SHP77 treated with DMSO at 0.1 percent for 48 hours (cell line): ENCODE results near the gene CROCC2.

ENCODE experiments used
- DNase-seq: peaks from one replicate; lab custom pipeline; 2025; lab: John Stamatoyannopoulos, UW

CROCC2 gene

DNA sequence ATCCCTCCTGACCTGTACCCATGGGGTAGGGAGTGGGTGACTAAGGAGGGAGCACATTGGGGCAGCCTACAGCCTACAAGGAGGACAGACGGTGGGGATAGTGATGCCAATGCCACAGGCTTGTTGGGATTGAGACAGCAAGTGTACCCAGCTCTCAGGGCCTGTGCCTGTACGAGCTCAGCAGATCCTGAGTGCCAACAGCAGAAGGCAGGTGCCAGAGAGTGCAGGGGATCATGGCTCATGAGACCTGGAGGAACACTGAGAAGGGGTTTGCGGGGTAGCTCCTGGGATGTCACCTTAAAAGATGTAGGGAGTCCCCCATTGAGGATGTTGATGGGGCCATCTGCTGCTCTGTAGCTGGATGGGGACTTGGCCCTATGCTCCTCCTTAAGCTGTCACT is 82.0 kb downstream of the CROCC2 start:
- DNase-seq = no peak

DNA sequence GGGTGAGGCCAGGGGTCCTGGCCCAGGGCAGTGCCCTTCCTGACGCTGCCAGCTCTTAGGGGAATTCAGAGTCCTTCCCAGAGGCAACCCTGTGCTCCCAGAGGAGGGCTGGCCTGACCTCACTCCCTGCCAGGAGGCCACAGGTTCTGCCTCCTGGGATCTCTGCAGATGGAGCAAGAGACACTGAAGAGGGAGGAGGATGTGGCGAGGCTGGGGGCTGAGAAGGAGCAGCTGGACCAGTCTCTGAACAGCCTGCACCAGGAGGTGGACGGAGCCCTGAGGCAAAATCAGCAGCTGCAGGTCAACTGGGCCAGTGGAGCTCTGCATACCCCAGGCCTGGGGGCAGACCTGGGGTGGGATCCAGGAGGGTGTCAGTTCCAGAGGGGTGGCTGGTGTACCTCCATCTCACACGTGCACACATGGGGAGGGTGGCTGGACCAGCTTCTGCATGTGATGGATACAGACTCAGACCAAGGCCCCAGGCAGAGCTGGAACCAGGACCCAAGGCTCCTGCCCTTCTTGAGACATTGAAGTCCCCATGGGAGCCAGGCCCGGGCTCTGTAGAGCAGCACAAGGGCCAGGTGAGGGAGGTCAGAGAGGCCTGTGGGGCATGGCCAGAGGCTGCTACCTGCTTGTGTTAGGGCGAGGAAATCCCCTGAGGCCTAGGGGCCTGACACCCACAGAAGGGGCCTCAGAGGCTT is 82.6 kb downstream of the CROCC2 start:
- DNase-seq = no peak

DNA sequence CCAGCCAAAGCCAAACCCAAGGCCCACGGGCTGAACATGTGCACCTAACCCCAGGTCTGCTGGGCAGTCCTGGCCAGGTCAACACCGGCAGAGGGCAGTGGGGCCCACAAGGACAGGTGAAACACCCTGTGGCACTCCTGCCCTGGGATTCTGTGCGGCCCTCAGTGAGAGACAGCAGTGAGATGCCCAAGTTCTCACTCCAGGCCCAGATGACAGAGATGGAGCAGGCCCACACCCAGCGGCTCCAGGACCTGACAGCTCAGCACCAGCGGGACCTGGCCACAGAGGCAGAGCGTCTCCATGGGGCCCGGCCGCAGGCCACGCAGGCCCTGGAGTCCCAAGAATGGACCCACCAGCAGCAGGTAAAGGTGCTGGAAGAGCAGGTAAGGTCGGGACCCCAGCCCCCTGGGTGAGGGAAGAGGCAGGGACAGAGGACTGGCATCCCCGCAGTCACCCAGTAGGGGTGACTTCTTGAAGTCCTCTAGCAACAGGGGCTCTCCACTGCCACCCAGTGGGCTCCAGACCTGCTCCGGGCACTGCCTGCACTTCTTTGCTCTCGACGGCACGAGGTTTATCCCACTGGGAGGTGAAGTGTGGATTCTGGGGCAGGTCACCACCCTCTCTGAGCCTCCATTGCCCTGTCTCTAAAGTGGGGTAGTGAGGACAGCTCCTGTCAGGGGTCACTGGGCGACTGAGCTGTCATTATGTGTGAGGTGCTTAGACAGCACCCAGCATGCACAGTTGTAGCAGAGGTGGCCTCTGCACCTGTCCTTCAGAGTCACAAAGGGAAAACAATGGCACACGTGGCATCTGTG is 83.5 kb downstream of the CROCC2 start:
- peak; percentile 64 for DNase-seq

DNA sequence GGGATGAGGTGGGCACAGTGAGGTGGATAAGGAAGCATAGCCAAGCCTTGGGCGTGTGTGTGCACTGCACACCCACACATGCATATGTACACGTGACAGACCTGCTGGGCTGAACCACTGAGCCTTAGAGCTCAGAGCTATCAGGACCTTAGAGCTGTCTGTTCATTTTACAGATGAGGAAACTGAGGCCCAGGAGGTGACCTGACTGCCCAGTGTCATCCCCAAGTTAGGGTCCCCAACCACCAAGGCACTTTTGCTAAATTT is 84.1 kb downstream of the CROCC2 start:
- DNase-seq = no peak

DNA sequence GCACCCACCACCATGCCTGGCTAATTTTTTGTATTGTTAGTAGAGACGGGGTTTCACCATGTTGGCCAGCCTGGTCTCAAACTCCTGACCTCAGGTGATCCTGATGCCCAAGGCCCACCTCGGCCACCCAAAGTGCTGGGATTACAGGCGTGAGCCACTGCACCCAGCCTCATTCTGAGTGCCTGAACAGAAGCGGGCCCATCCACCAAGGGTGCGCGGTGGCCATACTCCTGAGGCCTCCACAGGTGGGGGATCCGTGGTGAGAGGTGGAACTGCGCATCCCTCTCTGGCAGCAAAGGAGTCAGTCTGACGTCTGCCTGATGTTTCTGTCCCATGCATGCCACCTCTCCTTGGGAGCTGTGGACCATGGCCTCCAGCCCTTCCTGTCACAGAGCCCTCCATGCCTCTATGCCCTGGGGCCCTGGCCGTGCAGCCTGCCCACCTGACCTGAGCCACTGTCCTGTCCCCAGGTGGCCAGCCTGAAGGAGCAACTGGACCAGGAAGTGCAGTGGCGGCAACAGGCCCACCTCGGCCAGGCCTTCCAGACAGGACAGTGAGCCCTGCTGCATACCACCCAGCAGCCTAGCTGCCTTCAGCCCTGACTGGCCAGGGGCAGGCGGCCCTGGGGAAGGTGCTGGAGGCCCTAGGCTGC is 84.7 kb downstream of the CROCC2 start:
- DNase-seq = no peak

DNA sequence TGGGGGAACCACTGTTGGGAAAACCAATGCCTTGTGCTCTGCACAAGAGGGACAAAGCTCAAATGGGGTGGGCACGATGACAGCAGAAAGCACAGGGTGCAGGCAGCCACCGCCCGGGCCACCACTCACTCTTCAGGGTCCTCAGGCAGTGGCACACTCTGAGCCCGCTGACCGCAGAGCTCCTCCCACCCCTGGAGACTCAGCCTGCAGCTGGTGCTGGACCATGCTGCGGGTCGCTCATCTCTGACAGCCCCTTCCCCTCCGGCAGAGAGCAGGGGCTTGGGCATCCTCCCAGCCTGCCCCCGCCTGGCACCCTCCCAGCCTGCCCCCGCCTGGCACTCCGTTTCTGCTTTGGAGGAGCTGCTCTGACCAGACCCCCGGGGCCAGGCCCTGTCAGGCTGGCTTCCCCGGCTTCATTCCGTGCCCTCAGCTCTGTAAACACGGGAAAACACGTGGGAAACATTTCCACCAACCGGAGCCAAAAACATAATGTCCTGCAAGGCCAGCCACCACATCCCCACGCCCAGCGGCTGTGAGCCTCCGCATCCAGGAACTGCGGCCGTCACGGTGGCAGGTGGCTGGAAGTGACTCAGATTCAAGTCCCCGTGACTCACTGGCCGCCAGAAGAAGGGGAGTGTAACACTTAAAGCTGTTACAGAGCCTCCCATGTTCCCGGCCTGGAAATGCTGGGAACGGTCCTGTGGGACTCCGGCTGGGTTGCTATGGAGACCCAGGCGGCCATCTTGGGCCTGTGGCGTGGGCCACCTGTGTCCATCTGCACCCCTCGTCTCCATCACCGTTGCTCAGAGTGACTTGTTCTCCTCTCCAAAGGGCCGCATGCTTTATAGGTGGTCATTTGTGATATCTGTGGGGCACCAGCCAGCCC is 85.5 kb downstream of the CROCC2 start:
- DNase-seq = peak; percentile 40

DNA sequence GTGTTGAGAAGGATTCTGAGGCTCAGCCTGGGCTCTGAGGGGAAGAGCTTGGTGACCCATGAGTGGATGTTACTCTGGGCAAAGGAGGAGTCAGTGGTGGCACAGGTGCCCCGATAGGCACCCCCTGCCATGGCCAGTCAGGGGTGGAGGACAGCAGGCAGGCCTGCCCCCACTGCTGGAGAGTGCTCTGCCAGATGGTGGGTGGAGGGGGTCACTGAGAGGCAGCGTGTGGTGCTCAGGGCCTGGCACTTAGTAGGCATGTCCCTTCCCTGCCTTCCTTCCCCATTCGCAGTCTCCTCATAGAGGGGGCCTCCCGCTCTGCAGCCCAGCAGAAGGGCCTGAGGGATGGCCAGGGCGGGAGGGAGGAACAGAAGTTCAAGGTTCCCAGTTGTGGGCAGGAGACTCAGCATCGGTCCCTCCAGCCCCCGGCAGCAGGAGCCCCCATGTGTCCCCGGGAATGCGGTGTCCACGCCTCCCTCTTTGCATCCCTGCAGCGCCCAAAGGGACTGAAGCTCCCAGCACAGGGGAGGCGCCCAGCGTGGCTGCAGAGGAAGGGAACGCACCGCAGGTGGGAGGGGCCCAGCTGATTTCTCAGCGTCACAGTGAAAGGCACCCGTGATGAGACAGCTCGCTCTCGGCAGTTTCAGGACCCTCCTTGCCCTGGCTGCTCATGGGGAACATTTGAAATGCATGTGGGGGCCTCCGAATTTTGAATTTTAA is 86.6 kb downstream of the CROCC2 start:
- DNase-seq = no peak

DNA sequence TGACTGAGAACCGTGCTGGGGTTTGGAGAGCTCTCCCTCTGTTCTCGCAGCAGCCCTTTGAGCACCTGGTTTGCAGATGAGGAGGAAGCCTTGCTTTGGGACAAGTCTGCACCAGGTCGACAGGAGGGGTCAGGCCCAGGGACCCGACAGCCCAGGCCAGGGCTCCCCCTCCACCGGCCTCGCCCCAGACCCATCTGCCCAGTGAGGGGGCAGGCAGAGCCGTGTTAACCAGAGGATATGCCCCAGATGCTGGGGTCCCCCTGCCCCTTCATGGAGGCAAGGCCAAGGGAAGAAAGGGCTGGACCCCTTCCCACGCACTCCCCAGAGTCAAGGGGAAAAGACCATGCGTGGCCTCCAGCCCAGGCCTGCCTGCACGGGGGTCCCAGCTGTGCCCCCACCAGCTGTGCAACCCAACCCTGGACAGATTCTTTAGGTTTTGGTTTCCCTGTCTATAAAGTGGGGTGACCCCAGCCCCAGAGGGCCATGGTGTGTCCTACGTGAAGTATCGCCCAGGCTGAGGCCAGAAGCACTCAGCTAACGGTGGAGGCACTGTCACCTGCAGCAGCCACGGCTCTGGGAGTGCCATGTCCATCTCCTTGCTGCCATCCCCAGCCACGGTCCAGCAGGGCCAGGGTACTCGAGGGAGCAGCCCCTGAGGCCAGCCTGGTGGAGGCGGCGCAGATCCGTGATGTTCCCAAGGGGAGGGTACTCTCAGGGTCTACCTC is 87.5 kb downstream of the CROCC2 start:
- no peak for DNase-seq

DNA sequence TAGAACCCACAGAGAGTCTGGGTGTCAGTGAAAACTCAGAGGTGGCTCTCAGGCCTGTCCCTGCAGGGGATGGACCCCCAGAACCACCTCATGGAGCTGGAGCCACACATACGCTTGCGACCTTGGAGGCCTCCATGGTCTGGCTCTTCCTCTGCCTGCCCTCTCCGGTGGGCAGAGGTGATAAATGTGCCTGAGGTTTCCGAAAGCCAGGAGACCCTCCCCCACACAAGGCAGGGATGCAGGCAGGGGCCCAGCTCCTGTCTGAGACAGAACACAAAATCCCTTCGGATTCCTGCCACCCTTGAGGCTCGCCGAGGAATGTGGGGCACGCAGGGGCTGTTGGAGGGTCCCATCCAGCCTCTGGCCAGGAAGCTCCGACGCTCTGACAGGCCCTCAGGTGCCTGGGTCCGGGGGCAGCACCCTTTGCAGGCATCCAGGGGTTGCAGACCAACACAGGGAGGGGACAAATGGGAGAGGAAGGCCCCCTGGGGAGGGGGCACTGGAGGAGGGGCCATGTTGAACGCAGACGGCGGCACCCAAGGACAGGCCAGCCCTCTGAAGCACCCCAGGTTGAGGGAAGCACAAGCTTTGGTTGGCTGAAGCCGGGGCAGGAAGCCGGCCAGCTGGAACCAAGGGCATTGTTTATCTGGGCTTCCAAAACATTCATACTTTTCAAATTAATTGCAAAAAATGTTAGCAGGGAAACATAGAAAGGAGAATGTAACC is 88.2 kb downstream of the CROCC2 start:
- no peak for DNase-seq

DNA sequence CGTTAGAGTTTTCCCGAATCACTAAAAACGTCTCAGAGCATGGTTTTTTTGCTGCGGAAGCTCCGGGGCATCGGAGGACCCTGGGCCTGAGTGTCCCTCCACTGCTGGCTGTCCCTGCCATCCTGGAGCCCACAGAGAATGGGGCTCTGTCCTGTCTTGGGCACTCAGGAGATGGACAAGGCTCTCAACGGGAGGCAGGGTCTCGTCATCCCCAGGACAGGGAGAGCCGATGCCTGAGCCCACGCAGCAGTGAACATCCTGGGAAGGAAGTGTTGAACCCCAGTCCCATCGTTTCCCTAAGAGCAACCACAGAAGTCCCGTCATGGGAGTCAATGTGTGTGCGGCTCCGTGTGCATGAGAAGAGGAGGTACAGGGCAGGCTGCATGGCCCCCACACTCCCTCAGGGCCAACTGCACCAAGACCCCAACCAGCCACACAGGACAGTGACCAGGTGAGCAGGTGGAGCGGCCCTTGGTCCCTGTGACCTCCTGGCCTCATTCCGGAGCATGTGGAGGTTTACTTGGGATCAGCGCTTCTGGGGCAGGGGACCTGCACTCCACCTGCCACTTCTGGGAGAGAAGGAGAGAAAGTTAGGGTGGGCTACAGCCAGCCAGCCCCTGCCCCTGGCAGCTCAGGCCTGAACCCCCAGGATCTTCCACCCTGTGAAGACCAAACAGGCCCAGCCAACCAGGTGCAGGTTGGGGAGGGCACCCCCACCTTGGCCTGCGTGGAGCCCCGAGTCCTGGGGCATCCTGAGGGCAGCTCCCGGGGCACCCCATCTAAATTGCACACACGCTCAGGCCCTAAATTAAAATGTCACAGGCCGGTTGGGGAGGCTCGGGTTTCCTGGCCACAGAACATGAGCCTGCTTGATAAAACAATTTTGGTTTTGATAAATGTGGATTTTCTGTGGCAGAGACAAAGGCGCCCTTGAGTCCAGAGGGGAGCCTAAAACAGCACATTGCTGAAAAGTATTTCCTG is 89.2 kb downstream of the CROCC2 start:
- no peak for DNase-seq

DNA sequence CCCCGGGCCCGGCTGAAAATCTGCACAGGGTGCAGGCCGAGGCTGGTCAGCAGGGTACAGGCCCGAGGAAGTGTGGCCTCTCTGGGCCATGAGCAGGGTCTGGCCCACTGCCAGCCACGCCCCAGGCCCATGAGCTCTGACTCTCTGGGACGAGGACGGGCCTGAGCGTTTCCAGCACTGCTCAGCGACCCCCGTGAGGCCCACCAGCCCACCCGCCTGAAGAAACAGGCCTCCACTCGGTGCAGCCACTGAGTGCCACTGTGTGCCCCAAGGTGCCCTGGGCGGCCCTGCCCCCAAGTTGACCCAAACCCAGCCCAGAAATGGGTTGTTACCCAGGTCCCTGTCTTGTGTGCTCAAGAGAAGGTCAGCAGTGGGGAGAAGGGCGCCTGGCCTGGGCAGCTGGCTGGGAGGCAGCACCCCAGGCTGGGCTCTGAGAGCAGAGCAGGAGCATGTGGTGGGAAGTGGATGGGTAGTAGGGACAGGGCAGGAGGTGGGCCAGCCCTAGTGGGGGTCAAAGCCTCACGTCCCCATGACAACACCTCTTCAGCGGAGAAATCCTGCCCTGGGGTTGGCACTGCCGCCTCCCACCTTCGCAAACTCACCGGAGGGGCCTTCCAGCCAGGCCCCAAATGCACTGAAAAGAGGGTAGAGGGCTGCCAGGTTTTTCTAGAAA is 90.2 kb downstream of the CROCC2 start:
- no peak for DNase-seq

DNA sequence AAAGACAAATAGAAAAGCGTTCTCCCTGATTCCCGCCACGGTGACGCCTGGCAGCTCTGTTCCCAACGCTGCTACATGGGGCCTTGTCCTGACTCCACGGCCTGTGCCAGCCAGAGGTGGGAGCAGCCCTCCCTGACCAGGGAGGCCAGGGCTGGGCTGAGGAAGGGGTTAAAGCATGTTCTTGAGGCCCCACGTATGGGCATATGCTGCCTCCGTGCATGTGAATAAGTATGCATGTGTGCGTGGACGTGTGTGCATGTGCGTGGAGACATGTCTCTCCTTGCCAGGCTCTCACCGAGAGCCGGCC is 90.7 kb downstream of the CROCC2 start:
- no peak for DNase-seq

DNA sequence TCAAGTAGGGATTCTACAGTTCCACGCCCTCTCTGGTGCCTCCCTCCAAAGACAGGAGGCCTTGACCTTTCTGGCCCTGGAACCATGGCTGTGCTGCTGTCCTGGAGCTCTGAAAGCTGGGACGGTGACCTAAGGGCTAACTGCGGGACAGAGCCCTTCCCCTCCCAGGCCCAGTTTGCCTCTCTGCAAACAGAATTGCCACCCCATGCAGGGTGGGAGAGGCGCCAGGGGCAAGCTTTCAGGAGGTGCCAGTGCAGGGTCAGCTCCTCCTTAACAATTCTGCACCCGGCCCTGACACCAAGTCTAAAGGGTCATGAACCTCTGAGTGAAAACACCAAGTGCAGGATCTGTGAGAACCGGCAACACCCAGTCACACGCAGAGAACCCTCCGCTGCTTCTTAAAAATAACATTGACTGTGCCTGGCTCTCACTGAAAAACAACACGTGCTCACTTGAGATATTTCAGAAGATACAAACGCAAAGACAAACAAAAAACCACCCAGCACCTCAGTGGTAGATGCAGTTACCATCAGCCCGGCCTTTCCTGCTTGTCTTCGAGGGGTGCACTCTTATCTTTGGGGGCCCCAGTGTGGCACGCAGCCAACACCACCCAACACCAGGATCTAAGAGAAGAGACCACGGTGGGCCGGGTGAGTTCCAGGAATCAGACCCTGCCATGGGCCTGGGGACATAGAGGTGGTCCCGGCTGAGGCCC is 91.2 kb downstream of the CROCC2 start:
- DNase-seq = no peak

DNA sequence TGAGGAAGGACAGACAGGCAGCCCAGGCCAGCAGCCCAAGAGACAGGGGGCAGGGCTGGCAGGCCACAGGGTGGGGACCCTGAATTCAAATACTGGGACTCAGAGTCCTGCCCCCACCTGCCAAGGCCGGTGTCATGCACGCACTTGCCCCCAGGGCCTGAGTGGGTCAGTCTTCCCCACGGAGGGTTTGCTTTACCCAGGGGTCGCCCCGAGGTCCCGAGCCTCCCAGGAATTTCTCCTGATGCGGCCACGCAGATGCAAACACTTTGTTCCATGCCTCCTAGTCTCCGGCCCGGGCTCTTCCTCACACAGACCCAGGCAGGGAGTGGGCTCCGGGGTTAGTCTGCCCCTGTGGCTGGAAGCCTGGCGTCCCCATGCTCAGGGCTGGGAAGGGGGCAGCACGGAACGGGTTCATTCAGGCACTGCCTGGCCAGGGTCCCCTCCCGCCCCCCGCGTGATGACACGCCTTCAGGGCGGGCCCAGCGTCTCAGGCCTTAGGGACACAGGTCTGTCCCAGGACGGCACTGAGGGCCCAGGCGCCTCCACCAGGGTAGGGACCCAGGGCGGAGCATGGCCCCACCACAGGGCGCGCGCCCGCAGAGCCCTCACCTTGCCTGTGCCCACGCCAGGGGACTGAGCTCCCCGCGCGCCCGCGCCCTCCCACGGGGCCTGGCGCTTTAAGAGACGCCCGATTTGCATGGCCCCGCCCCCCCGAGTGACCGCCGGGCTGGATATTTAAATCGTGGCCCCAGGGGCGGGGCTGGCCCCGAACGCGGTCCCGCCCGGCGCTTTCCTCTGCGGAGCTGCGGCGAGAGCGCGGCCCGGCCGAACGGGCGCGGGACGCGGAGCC is 91.9 kb downstream of the CROCC2 start, which contains the start of gene SNED1:
Gene SNED1 (plus strand): TSS at position 763 of the 850 bp plus-strand sequence. CDS start 220 bp downstream, outside the sequence.
- DNase-seq = peak; percentile 47

DNA sequence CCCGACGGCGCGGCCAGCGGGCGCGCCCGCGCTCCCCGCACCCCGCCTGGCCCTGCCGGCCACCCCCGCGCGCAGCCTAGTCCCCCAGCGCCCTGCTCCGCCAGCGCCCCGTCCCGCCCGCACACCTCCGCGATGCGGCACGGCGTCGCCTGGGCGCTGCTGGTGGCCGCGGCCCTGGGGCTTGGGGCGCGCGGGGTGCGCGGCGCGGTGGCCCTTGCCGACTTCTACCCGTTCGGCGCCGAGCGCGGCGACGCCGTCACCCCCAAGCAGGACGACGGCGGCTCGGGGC is 92.5 kb downstream of the CROCC2 start:
- no peak for DNase-seq

DNA sequence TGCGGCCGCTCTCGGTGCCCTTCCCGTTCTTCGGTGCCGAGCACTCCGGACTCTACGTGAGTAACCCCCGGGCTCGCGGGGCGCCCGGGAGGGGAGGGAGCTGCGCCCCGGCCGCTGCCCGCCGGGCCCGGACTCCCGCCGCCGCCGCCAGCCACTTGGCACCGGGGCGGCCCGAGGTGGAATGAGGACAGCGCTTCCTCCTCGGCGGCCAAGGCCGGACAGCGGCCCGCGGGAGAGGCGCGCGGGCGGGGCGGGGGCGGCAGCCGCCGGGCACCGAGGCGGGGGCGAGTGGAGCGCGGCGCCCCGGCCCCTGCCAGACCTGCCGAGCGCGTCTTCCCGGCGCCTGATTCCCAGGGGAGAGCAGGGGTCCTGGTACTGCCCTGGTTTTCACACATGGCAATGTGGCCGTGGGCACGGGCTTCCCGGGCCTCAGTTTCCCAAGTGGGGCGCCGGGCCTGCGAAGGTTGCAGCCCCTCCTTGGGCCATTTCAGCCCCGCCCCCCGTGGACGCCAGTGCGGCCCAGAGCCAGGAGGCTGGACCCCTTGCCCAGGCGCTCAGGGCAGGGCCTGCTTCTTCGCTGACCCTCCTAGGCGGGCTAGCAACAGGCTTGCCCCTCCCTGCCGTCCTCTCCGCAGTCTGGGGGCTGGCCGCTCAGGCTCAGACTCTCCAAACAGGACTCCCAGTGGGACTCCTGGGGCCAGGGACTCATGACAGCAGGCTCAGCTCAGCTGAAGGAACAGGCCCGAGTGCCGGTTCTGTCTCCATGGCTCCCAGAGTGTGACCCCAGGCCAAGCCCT is 93.1 kb downstream of the CROCC2 start:
- no peak for DNase-seq
